ENCODE measurements around the gene ZNF318.

DNA sequence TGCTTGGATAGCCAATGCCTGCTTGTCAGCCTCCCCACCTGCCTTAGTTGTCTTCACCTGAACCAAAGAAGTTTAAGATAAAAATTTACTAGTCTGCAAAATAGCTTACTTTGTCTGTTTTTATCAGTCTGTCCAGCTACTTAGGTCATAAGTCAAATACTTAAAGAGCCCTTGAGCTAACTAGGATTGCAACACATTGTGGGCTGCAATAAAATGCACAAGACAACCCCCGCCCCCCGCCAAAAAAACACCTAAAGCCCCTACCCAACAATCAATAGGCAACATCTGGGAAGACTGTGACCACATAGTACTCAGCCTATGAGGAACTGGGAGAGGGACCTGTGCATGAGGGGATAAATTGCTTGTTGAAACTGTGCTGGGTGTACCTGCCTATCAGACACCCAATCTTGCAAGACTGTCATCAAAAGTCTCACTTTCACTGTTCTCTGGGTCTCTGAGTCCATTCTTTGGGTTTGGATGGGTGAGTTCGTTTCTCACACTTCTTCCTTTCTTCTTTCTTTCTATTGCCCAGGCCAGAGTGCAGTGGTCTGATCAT lies 30.6 kb upstream of the ZNF318 start:
- TF ChIP-seq POLR2A (IDR thresholded peaks at IDR 0.05; ENCODE audit: low read length) (no peak), GATA1 (IDR thresholded peaks at IDR 0.05; ENCODE audit: low read depth, low read length) (no peak)

Measured in erythroblast (primary cell).